HepG2 (cell line): ENCODE measurements around the gene SRRT. TPM values are rescaled to one million over a fixed set of nuclear protein-coding genes. Genes with fewer than 3 reads are reported as not detected.

ENCODE experiments used
- CEBPZ ChIP-seq: IDR thresholded peaks from 2 replicates; pipeline ENCODE4 v1.6.1; 2012; ENCODE audit warnings: low read length, improper control_type of control experiment
- HDAC2 ChIP-seq: sonication (generic); formaldehyde crosslinking; IDR thresholded peaks from 2 replicates; pipeline ENCODE4 v1.4.0; 2020; ENCODE audit warnings: missing genetic modification reagents
- HINFP ChIP-seq: sonication (generic); formaldehyde crosslinking; IDR thresholded peaks from 2 replicates; pipeline ENCODE4 v1.4.0; 2020; ENCODE audit warnings: low read depth, mild to moderate bottlenecking, missing genetic modification reagents
- IRX3 ChIP-seq: sonication (generic); formaldehyde crosslinking; IDR thresholded peaks from 2 replicates; pipeline ENCODE4 v1.8.1; 2023; ENCODE audit warnings: mild to moderate bottlenecking, low read depth, missing genetic modification reagents, borderline replicate concordance
- KLF15 ChIP-seq: sonication (generic); formaldehyde crosslinking; IDR thresholded peaks from 2 replicates; pipeline ENCODE4 v1.8.1; 2023; ENCODE audit warnings: borderline replicate concordance, mild to moderate bottlenecking, inconsistent platforms, missing genetic modification reagents, mixed read lengths
- MLLT10 ChIP-seq: sonication (generic); formaldehyde crosslinking; IDR thresholded peaks from 2 replicates; pipeline ENCODE4 v1.4.0; 2020; ENCODE audit warnings: missing genetic modification reagents
- MTF2 ChIP-seq: sonication (generic); formaldehyde crosslinking; IDR thresholded peaks from 2 replicates; pipeline ENCODE4 v1.5.0; 2020; ENCODE audit warnings: missing genetic modification reagents, borderline replicate concordance
- PITX1 ChIP-seq: sonication (generic); formaldehyde crosslinking; IDR thresholded peaks from 2 replicates; pipeline ENCODE4 v1.5.1; 2020; ENCODE audit warnings: mild to moderate bottlenecking, missing genetic modification reagents
- SCMH1 ChIP-seq: sonication (generic); formaldehyde crosslinking; IDR thresholded peaks from 2 replicates; pipeline ENCODE4 v1.9.0; 2021; ENCODE audit warnings: missing genetic modification reagents, mild to moderate bottlenecking, borderline replicate concordance
- SMARCE1 ChIP-seq: fragments of 450-650 bp; IDR thresholded peaks from 2 replicates; pipeline ENCODE4 v1.6.1; 2017; ENCODE audit warnings: borderline replicate concordance
- SNAPC2 ChIP-seq: sonication (generic); formaldehyde crosslinking; IDR thresholded peaks from 2 replicates; pipeline ENCODE4 v1.8.1; 2022; ENCODE audit warnings: mild to moderate bottlenecking, missing genetic modification reagents
- SP4 ChIP-seq: sonication (generic); formaldehyde crosslinking; IDR thresholded peaks from 2 replicates; pipeline ENCODE4 v1.8.1; 2023; ENCODE audit warnings: mild to moderate bottlenecking, missing genetic modification reagents
- TCF7L2 ChIP-seq: IDR thresholded peaks from 2 replicates; pipeline ENCODE4 v1.6.1; 2011; ENCODE audit warnings: mild to moderate bottlenecking, low read depth, low read length, moderate library complexity
- ZBTB39 ChIP-seq: sonication (generic); formaldehyde crosslinking; IDR thresholded peaks from 2 replicates; pipeline ENCODE4 v1.5.0; 2020; ENCODE audit warnings: missing genetic modification reagents
- ZNF326 ChIP-seq: sonication (generic); formaldehyde crosslinking; IDR thresholded peaks from 2 replicates; pipeline ENCODE4 v1.4.0; 2020; ENCODE audit warnings: missing genetic modification reagents, borderline replicate concordance
- ZNF333 ChIP-seq: sonication (generic); formaldehyde crosslinking; IDR thresholded peaks from 2 replicates; pipeline ENCODE4 v1.4.0; 2020; ENCODE audit warnings: mild to moderate bottlenecking, missing genetic modification reagents, borderline replicate concordance
- ZNF563 ChIP-seq: sonication (generic); formaldehyde crosslinking; IDR thresholded peaks from 2 replicates; pipeline ENCODE4 v1.8.0; 2022; ENCODE audit warnings: mild to moderate bottlenecking, moderate library complexity, missing genetic modification reagents
- ZNF629 ChIP-seq: sonication (generic); formaldehyde crosslinking; conservative IDR thresholded peaks from 2 replicates; pipeline ENCODE4 v1.5.0; 2020; ENCODE audit warnings: missing genetic modification reagents
- ZNF691 ChIP-seq: sonication (generic); formaldehyde crosslinking; IDR thresholded peaks from 2 replicates; pipeline ENCODE4 v1.4.0; 2020; ENCODE audit warnings: missing genetic modification reagents, low read depth, mild to moderate bottlenecking, borderline replicate concordance
- ZNF704 ChIP-seq: sonication (generic); formaldehyde crosslinking; IDR thresholded peaks from 2 replicates; pipeline ENCODE4 v1.8.1; 2023; ENCODE audit warnings: mild to moderate bottlenecking, inconsistent platforms, moderate library complexity, missing genetic modification reagents, borderline replicate concordance
- polyA plus RNA-seq, 8 experiments: library from polyadenylated mRNA; depleted of rRNA in 3 of 8; stranded (reverse) in 7 of 8; unstranded in 1 of 8; fragments of >200 nt; fragmentation: Illumina TruSeq in 4 of 8; extraction: Trizol in 4 of 8; gene quantifications; 2 replicates each; pipeline versions ENCODE4 v1.2.1 to v1.2.3, GENCODE V29; 2011 to 2016; ENCODE audit warnings: low read depth in 4 of 8, missing spikeins in 1 of 8, mixed read lengths in 1 of 8; ENCODE audit not compliant: insufficient read depth in 1 of 8
- total RNA-seq, 5 experiments: library from RNA; depleted of rRNA; stranded (reverse); fragments of >200 nt; fragmentation: Illumina TruSeq; extraction: Trizol; gene quantifications; 2 replicates each; pipeline ENCODE4 v1.2.3, GENCODE V29; 2016; ENCODE audit warnings: low read depth in 1 of 5

Gene SRRT
- total and polyA plus RNA-seq, 2 of the 13 experiments (the other 11 are each of a cell fraction or from before 2014, with no cell fraction given), result 26.2 to 106 TPM

- TF ChIP-seq MTF2 (CRISPR knock-in tag) (0 out of 2 replicates have a peak, but pooled peaks have one; percentile 45), KLF15 (no peak), ZNF704 (CRISPR knock-in tag) (0 out of 2 replicates have a peak, but pooled peaks have one; percentile 59), ZNF326 (no peak), MLLT10 (CRISPR knock-in tag) (no peak), ZNF629 (CRISPR knock-in tag) (no peak), TCF7L2 (no peak), ZBTB39 (no peak), ZNF563 (CRISPR knock-in tag) (peak; percentile 69; the same call in 1 of the 2 replicates), SCMH1 (CRISPR knock-in tag) (no peak), ZNF333 (CRISPR knock-in tag) (0 out of 2 replicates have a peak, but pooled peaks have one; percentile 77), PITX1 (peak; percentile 55), SP4 (CRISPR knock-in tag) (peak; percentile 88), IRX3 (CRISPR knock-in tag) (no peak; the same call in 1 of the 2 replicates), SNAPC2 (CRISPR knock-in tag) (peak; percentile 95), SMARCE1 (no peak), HINFP (CRISPR knock-in tag) (0 out of 2 replicates have a peak, but pooled peaks have one; percentile 26), CEBPZ (no peak), ZNF691 (CRISPR knock-in tag) (peak; percentile 92; the same call in 1 of the 2 replicates), HDAC2 (peak; percentile 92)
These were observed at the start of gene SRRT (continued) for GRCh38 chr7:100874577-100875355.
